ENCODE data around the gene ANKRD33B.
"Not testable (repeated sequence)": the region's sequence is repeated elsewhere in the genome, so short reads cannot be mapped to it uniquely, and the experiment has no call there.

Gene ANKRD33B

DNA sequence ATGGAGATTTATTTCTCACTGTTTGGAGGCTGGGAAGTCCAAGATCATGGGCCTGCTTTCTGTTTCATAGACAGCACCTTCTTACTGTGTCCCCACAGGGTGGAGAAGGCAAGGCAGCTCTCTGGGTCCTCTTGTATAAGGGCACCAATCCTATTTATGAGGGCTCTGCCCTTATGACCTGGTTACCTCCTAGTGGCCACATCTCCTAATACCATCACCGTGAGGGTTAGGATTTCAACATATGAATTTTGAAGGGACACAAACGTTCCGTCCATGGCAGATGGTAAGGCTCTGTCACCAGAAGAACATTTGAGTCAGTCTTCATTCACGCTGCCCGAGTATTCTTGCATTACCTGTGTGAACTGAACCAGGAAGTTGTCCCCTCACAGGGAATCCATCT, 48.4 kb downstream of the ANKRD33B start:
- no peak for DNase-seq (ENCODE audit: low read depth in 1 of 2, low spot score in 1 of 2)

DNA sequence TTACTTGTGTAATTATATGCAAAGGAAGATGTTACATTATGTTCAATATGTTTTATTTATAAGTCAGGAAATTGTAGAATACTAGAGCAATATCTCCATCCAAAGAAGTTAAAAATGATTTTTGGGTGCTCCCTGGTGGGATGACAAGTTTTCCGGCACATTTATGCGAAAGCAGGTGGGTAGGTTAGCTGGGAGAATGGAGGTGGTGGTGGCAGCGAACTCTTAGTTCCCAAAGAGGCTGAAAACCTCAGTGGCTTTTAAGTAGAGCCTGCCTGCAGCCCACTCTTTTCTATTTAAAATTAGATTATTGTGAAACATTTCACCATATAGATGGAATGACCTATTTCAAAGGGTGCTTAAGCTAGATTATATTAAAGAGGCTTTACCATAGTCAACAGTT, 51.8 kb downstream of the ANKRD33B start:
- no peak for DNase-seq (ENCODE audit: low read depth in 1 of 2, low spot score in 1 of 2)

GRCh38 chr5:10617103-10617502, 53.2 kb downstream of the ANKRD33B start:
- DNase-seq (ENCODE audit: low read depth in 1 of 2, low spot score in 1 of 2), result no peak

DNA sequence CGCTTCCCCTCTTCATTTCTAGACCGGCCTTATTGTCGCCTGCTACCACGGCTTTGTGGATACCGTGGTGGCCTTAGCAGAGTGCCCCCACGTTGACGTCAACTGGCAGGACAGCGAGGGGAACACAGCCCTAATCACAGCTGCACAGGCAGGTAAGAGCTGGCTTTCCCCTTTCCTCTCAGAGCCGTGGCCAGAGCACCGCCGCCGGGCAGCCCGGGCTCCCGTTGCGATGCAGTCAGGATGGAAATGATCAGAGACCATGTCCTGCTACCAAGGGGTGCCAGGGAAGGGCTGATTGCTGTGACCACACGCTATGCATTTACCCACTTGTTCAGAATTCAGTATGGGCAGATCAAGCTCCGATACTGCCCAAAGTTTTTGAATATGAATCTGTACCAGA, 54.4 kb downstream of the ANKRD33B start:
- DNase-seq (ENCODE audit: low read depth in 1 of 2, low spot score in 1 of 2), result no peak

DNA sequence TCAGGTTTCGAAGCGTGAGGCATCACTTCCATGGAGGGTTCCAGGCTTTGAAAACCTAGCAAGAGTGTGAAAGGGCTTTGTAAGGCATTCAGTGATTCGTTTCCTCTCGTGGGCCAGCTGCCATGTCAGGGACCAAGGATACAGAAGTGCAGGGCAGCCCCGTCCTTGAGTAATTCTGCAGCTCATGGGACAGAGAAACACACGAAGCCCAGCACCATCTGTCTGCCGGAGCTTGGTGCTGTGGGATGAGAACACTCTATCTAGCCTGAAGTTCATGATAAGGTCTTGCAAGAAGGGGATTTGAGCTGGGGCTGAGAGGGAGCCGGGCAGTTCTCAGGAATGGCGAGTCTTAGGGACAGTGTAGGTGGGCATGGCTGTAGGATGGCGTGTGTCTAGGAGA, 55.8 kb downstream of the ANKRD33B start:
- DNase-seq (ENCODE audit: low read depth in 1 of 2, low spot score in 1 of 2), result no peak

DNA sequence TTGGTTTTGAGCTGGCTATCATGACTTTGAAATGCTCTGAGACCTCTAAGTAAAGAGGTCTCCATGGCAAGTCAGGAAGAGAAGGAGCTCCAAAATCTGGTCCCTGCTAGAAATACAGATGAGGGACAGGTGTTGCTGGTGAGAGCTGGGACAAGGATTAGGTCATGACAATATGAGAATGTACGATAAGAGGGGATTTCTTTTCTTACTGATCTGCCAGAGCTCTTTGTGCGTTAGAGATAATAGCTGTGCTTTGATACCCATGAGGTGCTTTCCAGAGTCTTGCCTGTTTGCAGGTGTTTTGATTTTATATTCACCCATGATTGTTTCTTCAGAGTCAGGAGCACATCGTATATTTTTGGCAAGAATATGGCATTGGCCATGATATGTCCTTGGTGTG, 56.5 kb downstream of the ANKRD33B start:
- DNase-seq (ENCODE audit: low read depth in 1 of 2, low spot score in 1 of 2), result no peak

DNA sequence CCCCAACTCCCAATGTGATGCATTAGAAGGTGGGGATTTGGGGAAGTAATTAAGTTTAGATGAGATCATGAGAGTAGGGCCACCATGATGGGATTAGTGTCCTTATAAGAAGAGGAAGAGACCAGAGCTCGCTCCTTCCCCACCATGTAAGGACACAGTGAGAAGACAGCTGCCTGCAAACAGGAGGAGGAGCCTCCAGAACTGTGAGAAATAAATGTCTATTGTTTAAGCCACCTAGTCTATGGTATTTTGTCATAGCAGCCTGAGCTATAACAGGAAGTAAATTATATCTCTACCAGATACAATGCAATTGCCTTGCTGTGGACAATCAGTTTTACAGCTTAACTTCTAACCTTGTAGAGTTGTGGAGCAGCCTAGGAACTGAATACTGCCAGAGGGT, 58.0 kb downstream of the ANKRD33B start:
- no peak for DNase-seq (ENCODE audit: low read depth in 1 of 2, low spot score in 1 of 2)

DNA sequence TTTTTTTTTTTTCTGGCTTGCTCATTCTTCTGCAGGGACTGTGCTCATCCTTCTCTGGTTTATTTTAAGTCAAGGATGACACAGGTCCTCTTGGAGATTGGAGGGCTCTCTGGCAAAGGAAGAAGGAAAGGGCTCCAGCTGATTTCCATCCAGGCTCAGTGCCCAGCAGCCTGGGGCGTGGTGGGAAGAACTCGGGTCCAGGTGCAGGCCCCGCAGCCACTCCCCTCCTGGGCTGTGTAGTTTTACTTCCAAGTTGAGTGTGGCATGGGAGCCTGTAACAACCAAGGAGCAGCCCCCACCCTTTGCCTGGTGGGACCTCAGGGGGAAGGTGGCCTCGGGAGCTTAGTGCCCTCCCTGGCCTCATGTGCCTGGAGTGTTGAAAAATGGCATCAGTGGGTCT, 58.9 kb downstream of the ANKRD33B start:
- DNase-seq (ENCODE audit: low read depth in 1 of 2, low spot score in 1 of 2), result no peak

- DNase-seq (ENCODE audit: low read depth in 1 of 2, low spot score in 1 of 2), result no peak
Observed at GRCh38 chr5:10623305-10623910, 59.5 kb downstream of the ANKRD33B start.

DNA sequence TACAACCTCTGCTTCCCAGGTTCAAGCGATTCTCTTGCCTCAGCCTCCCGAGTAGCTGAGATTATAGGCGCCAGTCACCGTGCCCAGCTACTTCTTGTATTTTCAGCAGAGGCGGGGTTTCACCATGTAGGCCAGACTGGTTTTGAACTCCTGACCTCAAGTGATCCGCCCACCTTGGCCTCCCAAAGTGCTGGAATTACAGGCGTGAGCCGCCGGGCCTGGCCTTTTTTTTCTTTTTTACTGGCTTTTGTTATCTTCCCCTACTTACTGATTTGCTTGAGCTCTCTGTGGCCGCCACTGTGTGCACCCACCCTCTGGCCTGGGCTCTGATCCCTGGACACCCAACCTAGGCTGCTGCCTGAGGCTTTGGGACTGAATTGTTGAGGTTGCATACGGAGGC, 60.3 kb downstream of the ANKRD33B start:
- no peak for DNase-seq (ENCODE audit: low read depth in 1 of 2, low spot score in 1 of 2)

- DNase-seq (ENCODE audit: low read depth in 1 of 2, low spot score in 1 of 2), result no peak
Observed at GRCh38 chr5:10624679-10625078, 60.8 kb downstream of the ANKRD33B start.

DNA sequence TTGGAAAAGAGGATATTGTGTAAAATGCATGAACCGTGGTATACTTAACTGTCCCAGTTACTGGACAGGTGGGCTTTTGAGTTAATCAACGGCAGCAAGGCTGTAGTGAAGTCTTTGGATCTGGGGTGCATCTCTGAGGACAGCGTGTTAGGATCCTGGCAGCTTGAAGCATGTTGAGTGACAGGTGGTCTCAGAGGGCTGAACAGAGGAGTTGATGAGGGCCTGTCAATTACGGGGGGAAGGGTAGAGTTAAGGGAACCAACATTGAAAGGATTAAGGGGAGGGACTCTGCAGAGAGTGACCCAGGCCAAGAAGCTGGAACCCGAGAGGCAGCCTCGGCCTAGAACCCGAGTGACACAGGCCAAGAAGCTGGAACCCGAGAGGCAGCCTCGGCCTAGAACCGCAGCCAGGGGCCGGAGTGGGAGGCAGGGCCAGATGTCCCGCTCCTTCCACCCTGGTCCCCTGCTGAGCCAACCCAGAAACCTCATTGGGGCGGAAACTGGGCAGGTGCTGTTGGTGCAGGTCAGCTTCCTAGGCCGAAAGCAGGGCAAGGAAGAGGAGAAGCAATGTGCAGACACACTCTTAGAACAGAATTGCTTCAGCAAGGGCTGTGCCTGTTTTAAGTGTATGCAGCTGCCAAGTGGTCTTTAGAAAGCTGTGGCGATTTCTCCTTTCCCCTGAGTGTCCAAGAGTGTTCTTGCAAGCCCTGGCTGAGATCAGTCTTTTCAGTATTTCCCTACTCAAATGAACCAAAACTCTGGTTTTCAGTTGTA, 62.0 kb downstream of the ANKRD33B start:
- DNase-seq (ENCODE audit: low read depth in 1 of 2, low spot score in 1 of 2), result no peak

DNA sequence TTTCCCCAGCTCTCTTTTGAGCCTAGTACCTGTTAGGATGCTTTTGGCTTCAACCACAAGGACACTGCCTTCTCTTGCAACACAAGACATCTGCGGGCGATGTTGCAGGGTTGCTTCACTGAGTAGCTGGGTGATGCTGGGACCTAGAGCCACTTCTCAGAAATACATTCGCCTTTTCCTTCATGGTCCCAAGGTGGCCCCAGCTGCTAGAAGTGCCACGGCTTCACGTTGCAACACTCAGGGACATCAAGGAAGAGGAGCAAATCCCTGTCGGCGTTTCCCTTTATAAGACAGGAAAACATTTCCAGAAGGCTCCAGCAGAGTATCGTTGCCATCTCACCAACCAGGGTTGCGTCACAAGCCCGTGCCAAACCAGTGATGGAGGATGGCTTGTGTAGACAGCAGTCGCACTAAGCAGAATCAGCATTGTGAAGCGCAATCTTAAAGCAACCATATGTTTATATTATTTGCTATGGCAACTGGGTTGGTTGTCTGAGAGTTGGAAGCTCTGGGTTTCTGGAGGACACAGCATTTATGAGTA, 62.7 kb downstream of the ANKRD33B start:
- no peak for DNase-seq (ENCODE audit: low read depth in 1 of 2, low spot score in 1 of 2)

DNA sequence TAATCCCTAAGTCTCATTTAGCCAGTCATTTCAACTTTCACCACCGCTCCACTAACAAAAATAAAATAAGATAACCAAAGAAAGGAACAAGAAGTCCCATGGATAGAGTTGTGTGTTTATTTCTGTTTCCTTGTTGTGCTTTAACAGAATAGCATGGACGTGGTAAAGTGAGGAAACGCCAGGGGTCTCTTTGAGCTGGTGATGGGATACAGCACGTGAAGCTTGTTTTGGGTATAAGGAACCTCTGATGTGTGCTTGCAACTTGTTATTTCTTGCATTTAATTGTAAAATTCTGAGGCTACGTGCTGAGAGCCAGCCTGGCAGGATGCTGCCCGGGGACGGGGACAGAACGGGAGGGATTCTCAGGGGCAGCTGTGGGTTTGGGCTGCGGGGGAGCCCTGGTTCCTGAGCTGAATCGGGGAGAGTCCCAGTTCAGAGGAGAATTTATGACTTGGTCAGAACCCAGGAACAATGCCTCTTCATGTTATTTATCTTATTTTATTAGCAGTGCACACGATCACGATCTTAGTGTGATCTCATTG, 63.4 kb downstream of the ANKRD33B start:
- DNase-seq (ENCODE audit: low read depth in 1 of 2, low spot score in 1 of 2), result no peak

GRCh38 chr5:10628601-10629000, 64.7 kb downstream of the ANKRD33B start:
- no peak for DNase-seq (ENCODE audit: low read depth in 1 of 2, low spot score in 1 of 2)

DNA sequence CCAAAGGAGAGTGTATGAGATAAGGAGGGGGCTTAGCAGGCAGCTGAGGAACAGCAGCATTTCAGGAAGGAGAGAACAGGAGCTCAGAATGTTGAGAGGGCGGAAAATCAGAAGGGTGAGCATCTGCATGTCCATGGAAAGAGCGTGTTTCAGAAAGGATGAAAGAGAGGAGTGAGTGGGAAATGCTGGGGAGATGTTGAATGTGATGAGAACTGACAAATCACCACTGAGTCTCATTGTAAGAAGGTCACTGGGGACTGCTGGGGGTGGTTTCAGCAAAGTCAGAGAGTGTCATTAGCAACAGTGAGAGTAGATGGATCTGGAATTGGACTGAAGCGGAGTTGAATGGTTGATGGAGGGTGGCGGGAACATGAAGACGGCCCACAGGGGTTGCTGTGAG, 65.8 kb downstream of the ANKRD33B start:
- no peak for DNase-seq (ENCODE audit: low read depth in 1 of 2, low spot score in 1 of 2)

- DNase-seq (ENCODE audit: low read depth in 1 of 2, low spot score in 1 of 2), result no peak
Observed at GRCh38 chr5:10630126-10630525, 66.3 kb downstream of the ANKRD33B start.

DNA sequence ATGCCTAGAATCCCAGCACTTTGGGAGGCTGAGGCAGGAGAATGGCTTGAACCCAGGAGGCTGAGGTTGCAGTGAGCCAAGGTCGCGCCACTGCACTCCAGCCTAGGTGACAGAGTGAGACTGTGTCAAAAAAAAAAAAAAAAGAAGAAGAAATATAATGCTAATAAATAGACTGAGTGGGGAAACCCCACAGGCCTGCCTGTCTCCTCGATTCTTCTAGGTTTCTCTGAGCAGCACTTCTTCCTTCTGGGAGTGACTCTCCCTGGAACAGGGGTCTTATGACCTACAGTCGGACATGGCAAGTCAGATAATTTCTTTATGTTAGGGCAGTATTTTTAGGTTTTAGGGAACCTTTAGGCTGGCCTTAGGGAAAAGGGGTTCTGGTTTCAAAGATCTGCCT, 66.9 kb downstream of the ANKRD33B start:
- not testable (repeated sequence) for DNase-seq (ENCODE audit: low read depth in 1 of 2, low spot score in 1 of 2)

- DNase-seq (ENCODE audit: low read depth in 1 of 2, low spot score in 1 of 2), result no peak
Observed at GRCh38 chr5:10631316-10631996, 67.6 kb downstream of the ANKRD33B start.

DNA sequence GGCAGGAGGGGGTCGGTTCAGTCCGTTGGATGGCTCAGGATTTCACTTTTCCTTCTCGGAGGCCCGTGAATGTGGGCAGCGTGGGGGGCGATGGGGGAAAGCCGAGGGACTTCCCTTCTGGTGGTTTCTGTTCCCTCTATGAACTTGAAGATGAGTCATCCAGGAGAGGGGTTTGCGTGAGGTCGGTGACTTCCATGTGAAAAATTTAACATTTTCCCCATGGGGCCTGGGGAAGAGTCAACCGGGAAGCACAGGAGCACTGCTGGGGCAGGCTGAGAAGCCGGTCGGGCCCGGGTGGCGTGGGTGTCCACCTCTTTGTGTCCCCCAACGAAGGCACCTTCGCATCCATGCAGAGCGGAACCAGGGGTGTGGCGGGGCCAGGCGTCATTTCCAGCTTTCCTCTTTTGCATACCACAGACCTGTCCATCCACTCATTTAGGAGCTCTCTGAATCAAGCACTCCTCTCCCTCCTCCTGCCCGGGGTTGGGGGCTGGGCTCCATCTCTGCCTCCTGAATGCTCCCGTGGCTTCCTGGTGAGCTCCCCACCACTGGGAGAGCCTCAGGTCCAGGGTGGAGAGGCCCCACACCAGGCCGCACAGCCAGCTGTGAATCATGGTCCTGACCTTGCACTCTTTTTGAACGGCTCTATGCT, 68.4 kb downstream of the ANKRD33B start:
- DNase-seq (ENCODE audit: low read depth in 1 of 2, low spot score in 1 of 2), result peak in 1 of 2 donors; percentile 26

DNA sequence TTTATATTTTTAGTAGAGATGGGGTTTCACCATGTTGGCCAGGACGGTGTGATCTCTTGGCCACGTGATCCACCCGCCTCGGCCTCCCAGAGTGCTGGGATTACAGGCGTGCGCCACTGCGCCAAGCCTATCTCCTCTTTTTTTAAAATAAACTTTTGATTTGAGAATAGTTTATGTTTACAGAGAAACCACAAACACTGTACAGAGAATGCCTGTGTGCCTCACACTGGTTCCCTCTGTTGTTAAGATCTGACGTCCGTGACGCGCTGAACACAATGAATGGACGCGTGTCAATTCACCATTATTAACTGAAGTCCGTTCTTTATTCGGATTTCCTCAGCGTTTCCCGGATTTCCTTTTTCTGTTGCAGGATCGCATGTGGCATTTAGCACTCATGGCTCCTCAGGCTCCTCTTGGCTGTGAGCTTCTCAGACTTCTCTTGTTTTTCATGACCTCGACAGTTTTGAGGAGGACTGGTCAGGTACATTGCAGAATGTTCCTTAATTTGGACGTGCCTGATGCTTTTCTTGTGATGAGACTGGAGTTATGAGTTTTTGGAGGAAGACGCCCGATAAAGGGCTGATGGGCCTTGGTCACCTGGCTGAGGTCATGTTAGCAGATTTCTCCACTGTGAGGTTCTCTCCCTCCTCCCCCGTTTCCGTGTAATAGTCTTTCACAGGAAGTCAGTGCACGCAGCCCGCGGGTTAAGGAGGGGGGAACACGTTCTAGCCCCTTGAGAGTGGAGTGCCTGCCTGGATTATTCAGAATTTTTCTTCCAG, 69.6 kb downstream of the ANKRD33B start:
- no peak for DNase-seq (ENCODE audit: low read depth in 1 of 2, low spot score in 1 of 2)
